ENCODE data around the gene ARSI. TPM values are rescaled to one million over a fixed set of nuclear protein-coding genes. Genes with fewer than 3 reads are reported as not detected.

ARSI gene
- total RNA-seq, 1 experiment from 2014 or later, result 5.9 TPM

DNA sequence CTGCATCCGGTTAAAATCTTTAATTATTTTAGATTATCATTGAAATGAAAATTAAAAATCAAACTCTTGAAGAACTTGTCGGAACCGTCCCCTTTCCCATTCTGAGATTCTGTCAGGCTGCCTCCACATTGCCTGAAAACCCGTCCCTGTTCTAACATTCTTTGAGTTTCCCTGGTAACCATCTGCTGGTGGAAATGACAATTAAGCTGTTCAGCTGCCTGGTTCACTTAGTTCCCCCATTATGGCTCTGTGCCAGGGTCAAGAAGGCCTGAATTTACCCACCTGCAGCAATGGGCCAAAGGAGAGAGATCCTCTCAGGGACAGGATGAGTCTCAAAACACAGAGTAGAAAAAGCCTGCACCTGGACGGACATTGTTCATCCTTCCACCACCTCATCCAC, 43.0 kb upstream of the ARSI start:
- ATAC-seq, result no peak
- DNase-seq (ENCODE audit: low spot score), result no peak
- CTCF ChIA-PET, result interaction anchor here (1.3 kb wide), 1 partner anchor 43 kb away, joined by 5 read pairs; the partner anchor contains the start of gene ARSI

DNA sequence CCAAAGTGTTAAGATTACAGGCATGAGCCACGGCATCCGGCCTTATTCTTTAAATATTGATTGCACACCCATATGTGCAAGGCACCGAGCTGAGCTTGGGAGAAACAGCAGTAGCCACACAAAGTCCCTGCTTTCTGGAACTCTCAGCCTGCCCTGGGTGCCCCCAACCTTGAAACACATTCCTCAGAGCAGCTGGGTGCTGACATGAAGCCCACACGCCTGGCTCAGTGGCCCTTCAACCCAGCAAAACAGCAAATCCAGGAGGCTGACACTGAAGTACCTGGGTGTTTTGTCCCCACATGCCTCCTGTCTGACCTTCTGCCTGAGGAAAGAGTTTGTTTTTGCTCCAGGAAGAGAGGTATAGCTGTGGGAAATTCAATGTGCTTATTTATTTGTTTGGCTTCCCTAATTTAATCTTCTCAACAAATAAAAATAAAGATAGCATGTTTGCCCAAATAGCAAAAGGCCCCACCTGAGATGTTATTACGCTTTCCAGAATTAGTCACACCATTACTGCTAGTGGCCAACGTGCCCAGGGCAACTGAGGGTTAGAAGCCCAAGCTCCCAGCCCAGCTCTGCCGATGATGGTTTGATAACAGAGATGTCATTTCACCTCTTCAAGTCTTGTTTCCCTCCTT, 41.4 kb upstream of the ARSI start:
- Mint-ChIP-seq H3K27me3 (ENCODE audit: low read depth) (no peaks in the 10 kb centered on the region), H3K27ac (no peak overlapping the region), H3K9me3 (no peaks in the 10 kb centered on the region), H3K36me3 (no peaks in the 10 kb centered on the region), H3K4me3 (no peak overlapping the region), H3K4me1 (0 out of 2 replicates have a peak, but pooled peaks cover 6% of the 10 kb centered on the region)
- ChIA-PET POLR2A (no interaction called here), CTCF (interaction anchor here (1.0 kb wide), 1 partner anchor 89 kb away, joined by 3 read pairs; no protein-coding TSS in a partner anchor)
- DNase-seq (ENCODE audit: low spot score), result no peak
- ATAC-seq, result no peak
- TF ChIP-seq OVOL2 (CRISPR knock-in tag; IDR thresholded peaks at IDR 0.05; ENCODE audit: borderline replicate concordance), result no peak
- TF ChIP-seq, protein P1, sequence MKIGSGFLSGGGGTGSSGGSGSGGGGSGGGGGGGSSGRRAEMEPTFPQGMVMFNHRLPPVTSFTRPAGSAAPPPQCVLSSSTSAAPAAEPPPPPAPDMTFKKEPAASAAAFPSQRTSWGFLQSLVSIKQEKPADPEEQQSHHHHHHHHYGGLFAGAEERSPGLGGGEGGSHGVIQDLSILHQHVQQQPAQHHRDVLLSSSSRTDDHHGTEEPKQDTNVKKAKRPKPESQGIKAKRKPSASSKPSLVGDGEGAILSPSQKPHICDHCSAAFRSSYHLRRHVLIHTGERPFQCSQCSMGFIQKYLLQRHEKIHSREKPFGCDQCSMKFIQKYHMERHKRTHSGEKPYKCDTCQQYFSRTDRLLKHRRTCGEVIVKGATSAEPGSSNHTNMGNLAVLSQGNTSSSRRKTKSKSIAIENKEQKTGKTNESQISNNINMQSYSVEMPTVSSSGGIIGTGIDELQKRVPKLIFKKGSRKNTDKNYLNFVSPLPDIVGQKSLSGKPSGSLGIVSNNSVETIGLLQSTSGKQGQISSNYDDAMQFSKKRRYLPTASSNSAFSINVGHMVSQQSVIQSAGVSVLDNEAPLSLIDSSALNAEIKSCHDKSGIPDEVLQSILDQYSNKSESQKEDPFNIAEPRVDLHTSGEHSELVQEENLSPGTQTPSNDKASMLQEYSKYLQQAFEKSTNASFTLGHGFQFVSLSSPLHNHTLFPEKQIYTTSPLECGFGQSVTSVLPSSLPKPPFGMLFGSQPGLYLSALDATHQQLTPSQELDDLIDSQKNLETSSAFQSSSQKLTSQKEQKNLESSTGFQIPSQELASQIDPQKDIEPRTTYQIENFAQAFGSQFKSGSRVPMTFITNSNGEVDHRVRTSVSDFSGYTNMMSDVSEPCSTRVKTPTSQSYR (CRISPR knock-in tag; IDR thresholded peaks at IDR 0.05), result no peak
- no peak for TF ChIP-seq ZNF317 (CRISPR knock-in tag; IDR thresholded peaks at IDR 0.05; ENCODE audit: borderline replicate concordance, low read depth)
- no peak for TF ChIP-seq CREB1 (CRISPR knock-in tag; IDR thresholded peaks at IDR 0.05)
- TF ChIP-seq CDX4 (CRISPR knock-in tag; IDR thresholded peaks at IDR 0.05; ENCODE audit: borderline replicate concordance), result no peak
- TF ChIP-seq, protein P2, sequence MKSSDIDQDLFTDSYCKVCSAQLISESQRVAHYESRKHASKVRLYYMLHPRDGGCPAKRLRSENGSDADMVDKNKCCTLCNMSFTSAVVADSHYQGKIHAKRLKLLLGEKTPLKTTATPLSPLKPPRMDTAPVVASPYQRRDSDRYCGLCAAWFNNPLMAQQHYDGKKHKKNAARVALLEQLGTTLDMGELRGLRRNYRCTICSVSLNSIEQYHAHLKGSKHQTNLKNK (CRISPR knock-in tag; IDR thresholded peaks at IDR 0.05), result no peak
- no peak for TF ChIP-seq IRF2 (CRISPR knock-in tag; IDR thresholded peaks at IDR 0.05; ENCODE audit: borderline replicate concordance, low read depth)
- TF ChIP-seq, protein P3, sequence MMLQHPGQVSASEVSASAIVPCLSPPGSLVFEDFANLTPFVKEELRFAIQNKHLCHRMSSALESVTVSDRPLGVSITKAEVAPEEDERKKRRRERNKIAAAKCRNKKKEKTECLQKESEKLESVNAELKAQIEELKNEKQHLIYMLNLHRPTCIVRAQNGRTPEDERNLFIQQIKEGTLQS (CRISPR knock-in tag; conservative IDR thresholded peaks at IDR 0.05), result no peak
- TF ChIP-seq NR1H2 (CRISPR knock-in tag; IDR thresholded peaks at IDR 0.05), result no peak

More for the DNA sequence above, 43.0 kb upstream of the ARSI start:
- Mint-ChIP-seq H3K27me3 (ENCODE audit: low read depth) (no peaks in the 10 kb centered on the region), H3K27ac (no peak overlapping the region), H3K9me3 (no peaks in the 10 kb centered on the region), H3K4me1 (peaks cover 10% of the 10 kb centered on the region), H3K4me3 (no peak overlapping the region), H3K36me3 (no peaks in the 10 kb centered on the region)
- TF ChIP-seq IRF1 (CRISPR knock-in tag; IDR thresholded peaks at IDR 0.05) (no peak), RELA (CRISPR knock-in tag; IDR thresholded peaks at IDR 0.05; ENCODE audit: borderline replicate concordance) (no peak), CDX4 (CRISPR knock-in tag; IDR thresholded peaks at IDR 0.05; ENCODE audit: borderline replicate concordance) (no peak), E2F1 (CRISPR knock-in tag; IDR thresholded peaks at IDR 0.05) (no peak), PRRX2 (CRISPR knock-in tag; IDR thresholded peaks at IDR 0.05) (no peak), RORB (CRISPR knock-in tag; IDR thresholded peaks at IDR 0.05) (no peak), SOX15 (CRISPR knock-in tag; IDR thresholded peaks at IDR 0.05) (no peak), ZNF416 (CRISPR knock-in tag; IDR thresholded peaks at IDR 0.05) (no peak), FOXK1 (CRISPR knock-in tag; IDR thresholded peaks at IDR 0.05) (no peak), TEAD4 (CRISPR knock-in tag; IDR thresholded peaks at IDR 0.05) (no peak), SMAD4 (CRISPR knock-in tag; IDR thresholded peaks at IDR 0.05) (no peak), NFE2L1 (CRISPR knock-in tag; IDR thresholded peaks at IDR 0.05) (no peak)
- TF ChIP-seq, protein P4, sequence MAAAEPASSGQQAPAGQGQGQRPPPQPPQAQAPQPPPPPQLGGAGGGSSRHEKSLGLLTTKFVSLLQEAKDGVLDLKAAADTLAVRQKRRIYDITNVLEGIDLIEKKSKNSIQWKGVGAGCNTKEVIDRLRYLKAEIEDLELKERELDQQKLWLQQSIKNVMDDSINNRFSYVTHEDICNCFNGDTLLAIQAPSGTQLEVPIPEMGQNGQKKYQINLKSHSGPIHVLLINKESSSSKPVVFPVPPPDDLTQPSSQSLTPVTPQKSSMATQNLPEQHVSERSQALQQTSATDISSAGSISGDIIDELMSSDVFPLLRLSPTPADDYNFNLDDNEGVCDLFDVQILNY (CRISPR knock-in tag; IDR thresholded peaks at IDR 0.05), result no peak
- TF ChIP-seq, protein P5, sequence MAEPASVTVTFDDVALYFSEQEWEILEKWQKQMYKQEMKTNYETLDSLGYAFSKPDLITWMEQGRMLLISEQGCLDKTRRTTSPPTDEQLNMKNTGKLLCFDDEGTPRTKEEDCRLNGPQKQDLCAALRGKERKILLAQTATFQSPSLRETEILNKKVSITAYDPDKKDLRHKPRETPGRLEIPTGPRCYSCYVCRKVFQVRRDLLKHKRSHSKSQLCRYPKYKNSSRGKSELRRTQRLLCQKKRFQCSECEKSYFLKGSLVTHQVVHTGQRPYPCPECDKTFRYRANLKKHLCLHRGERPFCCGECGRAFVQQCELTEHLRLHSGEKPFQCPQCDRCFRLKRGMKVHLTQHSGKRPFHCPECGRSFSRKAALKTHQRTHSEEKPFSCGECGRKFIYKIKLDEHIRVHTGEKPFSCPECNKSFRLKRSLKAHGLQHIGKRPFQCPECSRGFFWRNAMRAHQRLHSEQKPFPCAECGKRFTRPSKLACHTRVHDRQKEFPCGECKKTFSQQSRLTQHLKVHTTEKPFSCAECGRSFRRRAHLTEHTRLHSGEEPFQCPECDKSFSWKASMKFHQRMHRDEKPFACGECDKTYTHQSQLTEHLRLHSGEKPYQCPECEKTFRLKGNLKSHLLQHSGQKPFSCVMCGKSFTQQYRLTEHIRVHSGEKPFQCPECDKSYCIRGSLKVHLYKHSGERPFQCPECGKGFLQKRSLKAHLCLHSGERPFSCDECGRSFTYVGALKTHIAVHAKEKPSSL (CRISPR knock-in tag; conservative IDR thresholded peaks at IDR 0.05), result no peak
- TF ChIP-seq, protein P6, sequence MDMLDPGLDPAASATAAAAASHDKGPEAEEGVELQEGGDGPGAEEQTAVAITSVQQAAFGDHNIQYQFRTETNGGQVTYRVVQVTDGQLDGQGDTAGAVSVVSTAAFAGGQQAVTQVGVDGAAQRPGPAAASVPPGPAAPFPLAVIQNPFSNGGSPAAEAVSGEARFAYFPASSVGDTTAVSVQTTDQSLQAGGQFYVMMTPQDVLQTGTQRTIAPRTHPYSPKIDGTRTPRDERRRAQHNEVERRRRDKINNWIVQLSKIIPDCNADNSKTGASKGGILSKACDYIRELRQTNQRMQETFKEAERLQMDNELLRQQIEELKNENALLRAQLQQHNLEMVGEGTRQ (CRISPR knock-in tag; IDR thresholded peaks at IDR 0.05), result no peak
- POLR2A ChIA-PET, result no interaction called here
